ENCODE data around the gene CIBAR2. TPM values are rescaled to one million over a fixed set of nuclear protein-coding genes. Genes with fewer than 3 reads are reported as not detected.

The CIBAR2 gene
- total RNA-seq, 1 experiment from 2014 or later = not detected

DNA sequence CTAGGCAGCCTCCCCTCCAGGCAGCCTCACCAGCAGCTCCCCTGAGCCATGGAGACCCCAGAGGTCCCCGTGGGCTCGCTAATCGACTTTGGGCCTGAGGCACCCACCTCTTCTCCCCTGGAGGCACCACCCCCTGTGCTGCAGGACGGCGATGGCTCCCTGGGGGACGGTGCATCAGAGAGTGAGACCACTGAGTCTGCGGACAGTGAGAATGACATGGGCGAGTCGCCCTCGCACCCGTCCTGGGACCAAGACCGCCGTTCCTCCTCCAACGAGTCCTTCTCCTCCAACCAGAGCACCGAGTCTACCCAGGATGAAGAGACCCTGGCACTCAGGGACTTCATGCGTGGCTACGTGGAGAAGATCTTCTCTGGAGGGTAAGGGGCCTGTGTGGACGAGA is 45.2 kb downstream of the CIBAR2 start:
- Histone ChIP-seq H4K20me1 (ENCODE audit: control insufficient read depth, insufficient read depth, insufficient read length) (no peaks in the 10 kb centered on the region), H3K9me3 (ENCODE audit: control insufficient read depth, low read depth, low read length) (no peaks in the 10 kb centered on the region), H3K56ac (ENCODE audit: insufficient read length, low read depth, low read length) (no peak overlapping the region), H2BK5ac (ENCODE audit: insufficient read length, low read length) (no peak overlapping the region), H2AFZ (ENCODE audit: low read length) (no peak overlapping the region), H2BK15ac (ENCODE audit: low read depth, low read length) (no peak overlapping the region), H3K27ac (ENCODE audit: insufficient read length, low read depth, low read length) (no peak overlapping the region), H3K9ac (ENCODE audit: extremely low read depth, insufficient read length, low read length) (no peak overlapping the region), H3K27me3 (ENCODE audit: insufficient read depth, low read length) (no peaks in the 10 kb centered on the region), H3K4ac (ENCODE audit: low read depth, low read length) (no peak overlapping the region), H2BK120ac (ENCODE audit: low read depth, low read length, poor library complexity, severe bottlenecking) (no peak overlapping the region), H4K5ac (ENCODE audit: insufficient read length, low read depth, low read length) (no peak overlapping the region), H3K23ac (ENCODE audit: insufficient read length, low read depth, low read length) (no peak overlapping the region), H3K18ac (ENCODE audit: insufficient read length, low read depth, low read length) (no peak overlapping the region), H3K14ac (ENCODE audit: insufficient read depth, low read length) (no peak overlapping the region), H3K4me2 (ENCODE audit: insufficient read depth, insufficient read length, low read length) (no peak overlapping the region), H2AK5ac (ENCODE audit: insufficient read length, low read length) (no peak overlapping the region), H4K8ac (replicated peaks; ENCODE audit: insufficient read length, low read depth, low read length) (no peak overlapping the region), H3K79me1 (ENCODE audit: insufficient read depth, low read depth, low read length, poor library complexity, severe bottlenecking) (no peaks in the 10 kb centered on the region), H3K23me2 (ENCODE audit: insufficient read length, low read depth, low read length, poor library complexity, severe bottlenecking) (no peaks in the 10 kb centered on the region), H4K91ac (ENCODE audit: insufficient read length, low read depth, low read length) (no peak overlapping the region), H3T11ph (ENCODE audit: low read length) (no peak overlapping the region), H2BK20ac (ENCODE audit: low read depth, low read length, poor library complexity, severe bottlenecking) (no peak overlapping the region), H3K4me1 (ENCODE audit: insufficient read depth, low read length) (peaks cover 2% of the 10 kb centered on the region; the same call in 1 of the 2 replicates), H3K79me2 (ENCODE audit: insufficient read depth, low read length) (no peaks in the 10 kb centered on the region), H2BK12ac (ENCODE audit: insufficient read length, low read depth, low read length) (no peak overlapping the region)
- no CpG with 5 or more reads among the region's 18 CpGs for WGBS (ENCODE audit: extremely low coverage, insufficient read length, low lambda C conversion rate)
- H3K9me3 Mint-ChIP-seq = no peaks in the 10 kb centered on the region
- TF ChIP-seq, protein P1, sequence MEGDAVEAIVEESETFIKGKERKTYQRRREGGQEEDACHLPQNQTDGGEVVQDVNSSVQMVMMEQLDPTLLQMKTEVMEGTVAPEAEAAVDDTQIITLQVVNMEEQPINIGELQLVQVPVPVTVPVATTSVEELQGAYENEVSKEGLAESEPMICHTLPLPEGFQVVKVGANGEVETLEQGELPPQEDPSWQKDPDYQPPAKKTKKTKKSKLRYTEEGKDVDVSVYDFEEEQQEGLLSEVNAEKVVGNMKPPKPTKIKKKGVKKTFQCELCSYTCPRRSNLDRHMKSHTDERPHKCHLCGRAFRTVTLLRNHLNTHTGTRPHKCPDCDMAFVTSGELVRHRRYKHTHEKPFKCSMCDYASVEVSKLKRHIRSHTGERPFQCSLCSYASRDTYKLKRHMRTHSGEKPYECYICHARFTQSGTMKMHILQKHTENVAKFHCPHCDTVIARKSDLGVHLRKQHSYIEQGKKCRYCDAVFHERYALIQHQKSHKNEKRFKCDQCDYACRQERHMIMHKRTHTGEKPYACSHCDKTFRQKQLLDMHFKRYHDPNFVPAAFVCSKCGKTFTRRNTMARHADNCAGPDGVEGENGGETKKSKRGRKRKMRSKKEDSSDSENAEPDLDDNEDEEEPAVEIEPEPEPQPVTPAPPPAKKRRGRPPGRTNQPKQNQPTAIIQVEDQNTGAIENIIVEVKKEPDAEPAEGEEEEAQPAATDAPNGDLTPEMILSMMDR (conservative IDR thresholded peaks at IDR 0.05) = no peak
- no peak for DNase-seq
- H3K36me3 Mint-ChIP-seq (ENCODE audit: insufficient read depth in 1 of 3, low read depth in 3 of 3) = peaks cover 0 to 3% (median 0%) of the 10 kb centered on the region in 3 experiments; a peak in 1 of 7 replicates
- H3K27me3 Mint-ChIP-seq (ENCODE audit: low read depth) = peaks cover 12% of the 10 kb centered on the region
- H3K4me3 Mint-ChIP-seq = no peak overlapping the region
- no peak overlapping the region for H3K27ac Mint-ChIP-seq
- H3K4me1 Mint-ChIP-seq = peaks cover 17 to 20% of the 10 kb centered on the region in 2 experiments

Data from H9 (cell line).